Keratinocyte (primary cell): ENCODE data around the gene TBC1D7. TPM values are rescaled to one million over a fixed set of nuclear protein-coding genes. Genes with fewer than 3 reads are reported as not detected.

ENCODE experiments used
- DNase-seq: peaks from one replicate; pipeline ENCODE4 v3.0.0-alpha.2; 2011; ENCODE audit warnings: low read depth, missing footprints, low spot score
- FAIRE-seq: peaks from 2 replicates; lab custom pipeline; 2011; peaks lifted over from hg19 to GRCh38; lab: Jason Lieb, UNC
- H2AFZ ChIP-seq: 2 replicates; pipeline ENCODE4 v1.6.0; 2012; ENCODE audit warnings: low read length, control low read depth, inconsistent platforms; ENCODE audit not compliant: control insufficient read depth
- H3K27ac ChIP-seq: 2 replicates; pipeline ENCODE4 v1.5.1; 2011; ENCODE audit warnings: low read length; ENCODE audit not compliant: control insufficient read depth, insufficient read depth
- H3K27me3 ChIP-seq: 3 replicates; pipeline ENCODE4 v1.6.0; 2011; ENCODE audit warnings: low read length; ENCODE audit not compliant: control insufficient read depth, insufficient read depth; ENCODE audit errors: extremely low read depth
- H3K36me3 ChIP-seq, 2 experiments: 2 replicates in 1 of 2; 3 replicates in 1 of 2; pipeline ENCODE4 v1.5.1; 2011; ENCODE audit warnings: low read length in 2 of 2, mild to moderate bottlenecking in 1 of 2; ENCODE audit not compliant: control insufficient read depth in 2 of 2, insufficient read depth in 2 of 2; ENCODE audit errors: extremely low read depth in 1 of 2
- H3K4me1 ChIP-seq: 3 replicates; pipeline ENCODE4 v1.5.1; 2011; ENCODE audit warnings: low read length; ENCODE audit not compliant: control insufficient read depth, insufficient read depth; ENCODE audit errors: extremely low read depth
- H3K4me2 ChIP-seq: 3 replicates; pipeline ENCODE4 v1.6.0; 2011; ENCODE audit warnings: low read depth, low read length; ENCODE audit not compliant: control insufficient read depth, insufficient read depth; ENCODE audit errors: extremely low read depth
- H3K4me3 ChIP-seq, 3 experiments: fragments of 200-600 bp in 1 of 3; sonication (generic) in 1 of 3; 2 replicates in 2 of 3; 3 replicates in 1 of 3; pipeline ENCODE4 v1.5.1; 2011 to 2016; ENCODE audit warnings: low read length in 3 of 3, mild to moderate bottlenecking in 3 of 3, control low read depth in 2 of 3, inconsistent platforms in 1 of 3, low read depth in 1 of 3, mixed read lengths in 1 of 3, mixed run types in 1 of 3, moderate library complexity in 1 of 3; ENCODE audit not compliant: control insufficient read depth in 2 of 3, insufficient read depth in 2 of 3; ENCODE audit errors: extremely low read depth in 1 of 3
- H3K79me2 ChIP-seq: 2 replicates; pipeline ENCODE4 v1.6.0; 2012; ENCODE audit warnings: low read length; ENCODE audit not compliant: control insufficient read depth, insufficient read depth
- H3K9ac ChIP-seq: 3 replicates; pipeline ENCODE4 v1.6.0; 2011; ENCODE audit warnings: low read length; ENCODE audit not compliant: control insufficient read depth, insufficient read depth; ENCODE audit errors: extremely low read depth
- H3K9me1 ChIP-seq: 3 replicates; pipeline ENCODE4 v1.6.0; 2011; ENCODE audit warnings: low read length; ENCODE audit not compliant: control insufficient read depth, insufficient read depth; ENCODE audit errors: extremely low read depth
- H3K9me3 ChIP-seq: 2 replicates; pipeline ENCODE4 v1.5.1; 2012; ENCODE audit warnings: low read depth, low read length; ENCODE audit not compliant: control insufficient read depth
- H4K20me1 ChIP-seq: 3 replicates; pipeline ENCODE4 v1.6.0; 2011; ENCODE audit warnings: low read length; ENCODE audit not compliant: control insufficient read depth, insufficient read depth; ENCODE audit errors: extremely low read depth
- EZH2 ChIP-seq: IDR thresholded peaks from one replicate; pipeline ENCODE4 v1.6.1; 2012; ENCODE audit warnings: inconsistent platforms, mild to moderate bottlenecking, low read length, moderate library complexity
- dilution Hi-C: fragments of 300-500 bp; cut with MboI; formaldehyde crosslinking; loops from one replicate; pipeline ENCODE4 v1.7.0; 2020; ENCODE audit warnings: low sequenced_read_pairs; ENCODE audit not compliant: extremely low pct_ligation_motif_present
- polyA plus RNA-seq, 5 experiments: library from polyadenylated mRNA; depleted of rRNA in 3 of 5; stranded (reverse) in 3 of 5; stranded (forward) in 1 of 5; unstranded in 1 of 5; fragments of >200 nt; gene quantifications; 1 replicate in 1 of 5; 2 replicates in 3 of 5; 3 replicates in 1 of 5; pipeline versions ENCODE4 v1.2.1 to v1.2.3, GENCODE V29; 2011 to 2012; ENCODE audit warnings: missing spikeins in 2 of 5, low read depth in 1 of 5, low replicate concordance in 1 of 5
- TF ChIP-seq, protein P1 (sequence below), 3 experiments: IDR thresholded peaks in 1 of 3; conservative IDR thresholded peaks in 1 of 3; optimal IDR thresholded peaks in 1 of 3; 2 replicates in 2 of 3; 3 replicates in 1 of 3; pipeline versions ENCODE3 to v1.5.1; 2011; ENCODE audit warnings: low read length in 3 of 3, mild to moderate bottlenecking in 3 of 3, moderate library complexity in 2 of 3, control low read depth in 1 of 3, inconsistent platforms in 1 of 3; ENCODE audit not compliant: insufficient read depth in 2 of 3; ENCODE audit errors: extremely low read depth in 1 of 3

TBC1D7 gene
- polyA plus RNA-seq, 1 donor (not counting 4 experiments of a cell fraction or from before 2014, with no cell fraction given), result 30.4 TPM

DNA sequence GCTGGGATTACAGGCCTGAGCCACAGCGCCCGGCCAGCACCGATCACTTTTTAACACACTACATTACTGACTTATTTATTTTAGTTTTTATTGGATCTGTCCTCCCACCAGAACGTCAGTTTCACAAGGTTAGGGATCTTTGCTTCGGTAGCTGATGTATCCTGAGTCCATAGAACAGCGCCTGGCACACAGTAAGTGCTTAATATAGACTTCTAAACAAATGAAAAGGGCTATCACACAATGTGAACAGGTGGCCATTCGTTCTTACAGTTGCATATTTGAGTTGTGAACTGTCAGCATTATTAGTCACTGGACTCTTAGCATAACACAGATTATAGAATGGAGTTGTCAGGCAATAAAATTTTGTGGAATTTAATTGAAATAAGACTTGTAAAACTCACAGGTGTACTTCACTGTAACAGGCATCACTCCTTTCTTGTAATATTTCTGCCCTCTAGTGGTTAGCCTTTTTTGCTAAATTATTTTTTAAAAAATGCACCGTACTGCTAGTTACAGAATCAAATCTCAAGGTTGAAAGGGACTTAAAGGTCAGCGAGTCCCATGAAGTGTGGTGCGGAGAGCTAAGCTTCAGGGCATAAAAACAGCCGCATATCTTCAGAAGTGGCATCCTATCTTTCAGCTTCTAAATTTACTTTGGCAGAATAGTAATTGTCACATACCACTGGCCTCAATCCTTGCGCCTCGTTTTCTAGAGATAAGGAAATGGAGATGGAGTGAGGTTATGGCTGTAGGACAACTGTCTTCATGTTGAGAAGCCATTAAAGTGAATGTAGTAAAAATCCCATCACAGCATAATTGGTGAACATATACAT, 3.4 kb upstream of the TBC1D7 start:
- Histone ChIP-seq H3K9ac (no peak overlapping the region), H3K9me3 (no peaks in the 10 kb centered on the region), H4K20me1 (no peaks in the 10 kb centered on the region), H3K4me2 (no peak overlapping the region), H3K4me1 (peaks cover 10% of the 10 kb centered on the region), H3K36me3 (no peaks in the 10 kb centered on the region), H3K27me3 (no peaks in the 10 kb centered on the region), H3K4me3 (no peak overlapping the region), H2AFZ (no peak overlapping the region), H3K79me2 (no peaks in the 10 kb centered on the region), H3K27ac (no peak overlapping the region), H3K9me1 (no peaks in the 10 kb centered on the region)
- TF ChIP-seq, protein P1, sequence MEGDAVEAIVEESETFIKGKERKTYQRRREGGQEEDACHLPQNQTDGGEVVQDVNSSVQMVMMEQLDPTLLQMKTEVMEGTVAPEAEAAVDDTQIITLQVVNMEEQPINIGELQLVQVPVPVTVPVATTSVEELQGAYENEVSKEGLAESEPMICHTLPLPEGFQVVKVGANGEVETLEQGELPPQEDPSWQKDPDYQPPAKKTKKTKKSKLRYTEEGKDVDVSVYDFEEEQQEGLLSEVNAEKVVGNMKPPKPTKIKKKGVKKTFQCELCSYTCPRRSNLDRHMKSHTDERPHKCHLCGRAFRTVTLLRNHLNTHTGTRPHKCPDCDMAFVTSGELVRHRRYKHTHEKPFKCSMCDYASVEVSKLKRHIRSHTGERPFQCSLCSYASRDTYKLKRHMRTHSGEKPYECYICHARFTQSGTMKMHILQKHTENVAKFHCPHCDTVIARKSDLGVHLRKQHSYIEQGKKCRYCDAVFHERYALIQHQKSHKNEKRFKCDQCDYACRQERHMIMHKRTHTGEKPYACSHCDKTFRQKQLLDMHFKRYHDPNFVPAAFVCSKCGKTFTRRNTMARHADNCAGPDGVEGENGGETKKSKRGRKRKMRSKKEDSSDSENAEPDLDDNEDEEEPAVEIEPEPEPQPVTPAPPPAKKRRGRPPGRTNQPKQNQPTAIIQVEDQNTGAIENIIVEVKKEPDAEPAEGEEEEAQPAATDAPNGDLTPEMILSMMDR (optimal IDR thresholded peaks at IDR 0.05 in 1 of 3, IDR thresholded peaks at IDR 0.05 in 1 of 3, conservative IDR thresholded peaks at IDR 0.05 in 1 of 3; ENCODE audit: extremely low read depth in 1 of 3, insufficient read depth in 2 of 3, low read length in 3 of 3), result peak in 2 of 3 experiments; percentile 44 to 46
- TF ChIP-seq EZH2, result no peak
- dilution Hi-C loops, result no loop called here
- DNase-seq, result no peak
- no peak for FAIRE-seq

DNA sequence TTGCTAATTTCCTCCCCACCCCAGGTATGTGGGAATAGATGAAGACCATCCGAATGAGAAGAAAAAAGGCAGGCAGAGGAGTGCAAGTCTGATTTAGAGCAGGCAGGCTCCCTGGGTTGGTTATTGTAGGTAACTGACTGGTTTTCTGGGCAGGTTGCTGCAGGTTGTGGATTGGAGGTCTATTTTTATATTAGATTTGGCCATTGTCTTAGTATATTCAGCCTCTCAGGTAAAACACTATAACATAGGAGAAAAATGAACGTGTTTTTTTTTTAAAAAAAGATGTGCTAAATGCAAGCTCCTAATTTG, 492 bp upstream of the TBC1D7 start:
- Histone ChIP-seq H3K9me1 (no peaks in the 10 kb centered on the region), H3K36me3 (no peaks in the 10 kb centered on the region), H3K4me1 (peaks cover 6% of the 10 kb centered on the region), H3K4me2 (peak overlapping the region; percentile 84), H4K20me1 (no peaks in the 10 kb centered on the region), H3K27me3 (no peaks in the 10 kb centered on the region), H3K4me3 (peak overlapping the region; percentile 74 to 89 (median 81)), H3K9ac (peak overlapping the region; percentile 90), H3K27ac (peak overlapping the region; percentile 87), H3K9me3 (no peaks in the 10 kb centered on the region), H3K79me2 (no peaks in the 10 kb centered on the region), H2AFZ (peak overlapping the region; percentile 81)
- DNase-seq, result no peak
- dilution Hi-C loops, result no loop called here
- TF ChIP-seq EZH2, result no peak
- TF ChIP-seq, protein P1 (optimal IDR thresholded peaks at IDR 0.05 in 1 of 3, IDR thresholded peaks at IDR 0.05 in 1 of 3, conservative IDR thresholded peaks at IDR 0.05 in 1 of 3; ENCODE audit: extremely low read depth in 1 of 3, insufficient read depth in 2 of 3, low read length in 3 of 3), result no peak
- no peak for FAIRE-seq
